KMS-11 (cell line): ENCODE data around the gene RHOBTB3.
"Not testable (repeated sequence)": the region's sequence is repeated elsewhere in the genome, so short reads cannot be mapped to it uniquely, and the experiment has no call there.

Experiments
- H2AFZ ChIP-seq: fragments of 200-600 bp; sonication (generic); 2 replicates; pipeline ENCODE4 v1.6.1; 2016; ENCODE audit warnings: antibody characterized with exemption, mixed run types, low read depth
- H3K27ac ChIP-seq: fragments of 200-600 bp; sonication (generic); 2 replicates; pipeline ENCODE4 v1.6.1; 2016; ENCODE audit warnings: mild to moderate bottlenecking, mixed run types
- H3K27me3 ChIP-seq: fragments of 200-600 bp; sonication (generic); 2 replicates; pipeline ENCODE4 v1.6.1; 2017; ENCODE audit warnings: mild to moderate bottlenecking, low read depth, mixed run types, moderate library complexity; ENCODE audit not compliant: insufficient read depth
- H3K36me3 ChIP-seq: fragments of 200-600 bp; sonication (generic); 2 replicates; pipeline ENCODE4 v1.6.1; 2017; ENCODE audit warnings: mild to moderate bottlenecking, mixed run types; ENCODE audit not compliant: insufficient read depth
- H3K4me1 ChIP-seq: fragments of 200-600 bp; sonication (generic); 2 replicates; pipeline ENCODE4 v1.6.1; 2016; ENCODE audit warnings: mild to moderate bottlenecking, low read depth, mixed run types; ENCODE audit not compliant: poor library complexity, severe bottlenecking
- H3K4me2 ChIP-seq: fragments of 200-600 bp; sonication (generic); 2 replicates; pipeline ENCODE4 v1.7.0; 2016; ENCODE audit warnings: mild to moderate bottlenecking, mixed run types
- H3K4me3 ChIP-seq: fragments of 200-600 bp; sonication (generic); IDR thresholded peaks from 2 replicates; pipeline ENCODE4 v1.6.1; 2017; ENCODE audit warnings: low read depth, low read length, mixed read lengths; ENCODE audit not compliant: insufficient read depth
- H3K79me2 ChIP-seq: fragments of 200-600 bp; sonication (generic); 2 replicates; pipeline ENCODE4 v1.6.1; 2016; ENCODE audit warnings: low read depth, mixed run types; ENCODE audit not compliant: insufficient read depth
- H3K9ac ChIP-seq: fragments of 200-600 bp; sonication (generic); 2 replicates; pipeline ENCODE4 v1.6.1; 2016; ENCODE audit warnings: mild to moderate bottlenecking, mixed run types
- H4K20me1 ChIP-seq: fragments of 200-600 bp; sonication (generic); 2 replicates; pipeline ENCODE4 v1.6.1; 2016; ENCODE audit warnings: mild to moderate bottlenecking, mixed run types; ENCODE audit not compliant: insufficient read depth
- CTCF ChIP-seq: fragments of 200-600 bp; sonication (generic); conservative IDR thresholded peaks from 2 replicates; pipeline ENCODE4 v1.6.1; 2017; ENCODE audit warnings: low read depth, mild to moderate bottlenecking, antibody characterized with exemption, low read length, moderate library complexity, mixed read lengths

The RHOBTB3 gene

DNA sequence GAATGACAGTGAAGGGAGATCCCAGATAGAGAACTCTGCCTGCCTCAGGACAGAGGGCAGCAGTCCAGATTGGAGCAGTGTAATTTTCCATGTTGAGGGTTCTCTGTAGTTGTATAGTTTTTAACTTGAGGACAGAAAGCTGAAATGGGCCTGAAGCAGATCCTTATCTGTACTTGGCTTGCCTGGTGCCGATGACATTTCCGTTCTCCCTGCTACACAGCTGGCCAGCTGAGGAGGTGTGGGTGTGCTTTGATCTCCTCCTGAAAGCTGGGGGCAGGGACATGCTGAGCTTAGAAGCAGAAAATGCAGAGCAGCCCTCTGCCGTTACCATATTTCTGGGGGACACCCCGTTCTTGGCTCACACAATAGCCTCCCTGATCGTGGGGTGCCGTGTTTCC lies 80.9 kb downstream of the RHOBTB3 start:
- Histone ChIP-seq H3K36me3 (no peaks in the 10 kb centered on the region), H3K79me2 (no peaks in the 10 kb centered on the region), H3K27ac (no peak overlapping the region), H3K9ac (no peak overlapping the region), H2AFZ (no peak overlapping the region), H4K20me1 (no peaks in the 10 kb centered on the region), H3K27me3 (no peaks in the 10 kb centered on the region), H3K4me2 (no peak overlapping the region), H3K4me3 (no peak overlapping the region), H3K4me1 (no peaks in the 10 kb centered on the region)
- TF ChIP-seq CTCF = no peak

- H3K27me3 ChIP-seq, H3K4me3 ChIP-seq, H3K4me1 ChIP-seq, H3K79me2 ChIP-seq, H3K9ac ChIP-seq, H2AFZ ChIP-seq, H4K20me1 ChIP-seq, H3K4me2 ChIP-seq, H3K36me3 ChIP-seq, H3K27ac ChIP-seq: not testable (repeated sequence)
Observed at GRCh38 chr5:95813035-95813434, 81.9 kb downstream of the RHOBTB3 start.

DNA sequence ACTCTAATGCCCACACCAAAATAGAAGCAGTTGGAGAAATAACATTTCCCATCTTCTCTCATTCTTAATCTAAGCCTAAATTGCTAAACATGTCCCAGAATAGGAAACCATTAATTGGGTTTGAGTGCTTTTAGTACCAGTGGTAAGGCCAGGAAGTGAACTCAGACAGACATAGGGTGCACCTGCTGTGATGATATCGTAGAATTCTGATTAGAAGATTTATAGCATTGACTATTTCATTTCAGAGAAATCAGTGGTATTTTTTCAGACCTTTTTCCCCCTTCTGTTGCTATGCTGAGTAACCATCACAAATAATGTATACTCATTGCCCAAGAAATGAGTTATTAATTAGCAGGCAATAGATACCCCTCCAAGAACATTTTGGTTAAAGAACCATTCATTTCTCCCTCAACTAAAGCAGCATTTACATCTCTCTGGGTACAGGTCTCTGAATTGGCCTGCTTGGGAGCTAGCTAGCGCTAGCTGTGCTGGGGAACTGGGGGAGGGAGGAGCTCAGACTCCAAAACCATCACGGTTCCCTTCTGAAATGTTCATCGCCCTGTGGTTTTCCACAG lies 84.1 kb downstream of the RHOBTB3 start:
- no peak overlapping the region for H3K4me3 ChIP-seq
- no peak overlapping the region for H3K4me2 ChIP-seq
- peaks cover 4% of the 10 kb centered on the region for H3K4me1 ChIP-seq
- no peaks in the 10 kb centered on the region for H3K27me3 ChIP-seq
- no peak overlapping the region for H2AFZ ChIP-seq
- no peaks in the 10 kb centered on the region for H3K36me3 ChIP-seq
- H4K20me1 ChIP-seq = no peaks in the 10 kb centered on the region
- no peak for TF ChIP-seq CTCF
- no peak overlapping the region for H3K9ac ChIP-seq
- no peak overlapping the region for H3K27ac ChIP-seq
- H3K79me2 ChIP-seq = no peaks in the 10 kb centered on the region; the same call in 1 of the 2 replicates

DNA sequence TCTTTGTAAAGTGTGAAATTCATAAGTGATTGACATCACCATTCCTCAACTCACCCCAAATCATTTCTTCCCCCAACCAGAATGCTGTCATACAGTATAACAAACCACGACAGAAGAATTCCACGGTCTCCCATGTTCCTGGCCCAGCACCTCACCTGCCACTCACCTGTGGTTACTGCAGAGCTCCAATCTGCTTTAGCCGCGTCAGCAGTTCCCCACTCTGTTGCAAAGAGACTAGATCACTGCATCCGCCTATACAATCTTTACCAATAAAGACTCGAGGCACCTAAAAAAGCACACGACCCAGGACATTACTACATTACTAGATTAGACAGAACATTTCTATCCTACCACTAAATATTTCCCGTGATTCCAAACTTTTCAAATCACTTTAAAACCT lies 85.2 kb downstream of the RHOBTB3 start:
- Histone ChIP-seq H4K20me1 (no peaks in the 10 kb centered on the region), H3K9ac (no peak overlapping the region), H3K4me2 (no peak overlapping the region), H3K36me3 (no peaks in the 10 kb centered on the region), H3K79me2 (peaks cover 4% of the 10 kb centered on the region; the same call in 1 of the 2 replicates), H3K27me3 (no peaks in the 10 kb centered on the region), H3K27ac (no peak overlapping the region), H2AFZ (no peak overlapping the region), H3K4me3 (no peak overlapping the region), H3K4me1 (peaks cover 15% of the 10 kb centered on the region)
- no peak for TF ChIP-seq CTCF

GRCh38 chr5:95816776-95817175 lies 85.6 kb downstream of the RHOBTB3 start:
- no peak overlapping the region for H2AFZ ChIP-seq
- no peak overlapping the region for H3K9ac ChIP-seq
- H3K27me3 ChIP-seq = no peaks in the 10 kb centered on the region
- H4K20me1 ChIP-seq = no peaks in the 10 kb centered on the region
- TF ChIP-seq CTCF = no peak
- no peak overlapping the region for H3K27ac ChIP-seq
- peaks cover 8% of the 10 kb centered on the region; the same call in 1 of the 2 replicates for H3K79me2 ChIP-seq
- no peak overlapping the region for H3K4me2 ChIP-seq
- no peaks in the 10 kb centered on the region for H3K36me3 ChIP-seq
- H3K4me1 ChIP-seq = peaks cover 19% of the 10 kb centered on the region
- no peak overlapping the region for H3K4me3 ChIP-seq
